Stimulated activated CD8-positive, alpha-beta memory T cell treated with anti-CD3 and anti-CD28 coated beads, Interleukin-12 subunit alpha, Interleukin-12 subunit beta, amount 100 ng/mL, for 1 hour (primary cell): ENCODE measurements around the gene ITGAE.
"Not testable (repeated sequence)": the region's sequence is repeated elsewhere in the genome, so short reads cannot be mapped to it uniquely, and the experiment has no call there.

ENCODE experiments used
- DNase-seq: peaks from one replicate; pipeline ENCODE4 v3.0.0-alpha.2; 2020; ENCODE audit warnings: low read depth

Gene ITGAE

DNA sequence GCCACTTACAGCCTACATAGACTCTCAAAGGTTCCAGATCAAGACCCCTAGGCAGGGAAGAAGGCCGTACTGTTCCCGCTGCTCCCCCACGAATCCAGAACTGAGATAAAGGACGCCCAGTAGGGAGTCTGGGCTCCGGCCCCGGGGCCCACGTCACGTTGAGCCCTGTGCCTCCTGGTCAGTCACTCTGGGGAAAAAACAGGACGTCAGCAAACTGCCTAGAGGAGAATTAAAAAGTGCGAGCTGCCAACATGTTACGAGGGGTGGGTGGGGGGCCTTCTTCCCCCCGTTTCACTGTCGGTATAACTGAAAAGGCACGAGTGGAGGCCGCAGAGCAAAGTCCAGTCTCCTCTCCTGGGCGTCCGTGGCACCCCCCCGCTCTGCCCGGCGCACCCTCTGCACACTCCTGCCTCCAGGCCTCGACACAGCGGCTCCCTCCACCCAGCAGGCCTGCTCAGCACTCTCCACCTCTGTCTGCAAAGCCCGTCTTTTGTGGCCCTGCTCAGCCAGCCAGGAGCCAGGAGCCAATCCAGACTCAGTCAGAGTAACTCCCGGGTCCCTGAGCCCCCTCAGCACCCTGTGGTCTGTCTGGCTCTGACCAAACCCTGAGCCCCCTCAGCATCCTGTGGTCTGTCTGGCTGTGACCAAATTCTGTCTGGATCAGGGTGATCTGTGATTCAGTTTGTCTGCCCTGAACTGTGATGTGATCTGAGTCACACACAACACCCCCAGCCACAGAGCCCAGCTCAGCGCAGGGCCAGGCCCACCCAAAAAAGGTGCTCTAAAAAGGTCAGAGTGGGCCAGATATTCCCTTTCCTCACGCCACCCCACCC lies 6.2 kb downstream of the ITGAE start:
- peak; percentile 40 for DNase-seq

GRCh38 chr17:3794152-3794551 lies 6.8 kb downstream of the ITGAE start:
- not testable (repeated sequence) for DNase-seq

DNA sequence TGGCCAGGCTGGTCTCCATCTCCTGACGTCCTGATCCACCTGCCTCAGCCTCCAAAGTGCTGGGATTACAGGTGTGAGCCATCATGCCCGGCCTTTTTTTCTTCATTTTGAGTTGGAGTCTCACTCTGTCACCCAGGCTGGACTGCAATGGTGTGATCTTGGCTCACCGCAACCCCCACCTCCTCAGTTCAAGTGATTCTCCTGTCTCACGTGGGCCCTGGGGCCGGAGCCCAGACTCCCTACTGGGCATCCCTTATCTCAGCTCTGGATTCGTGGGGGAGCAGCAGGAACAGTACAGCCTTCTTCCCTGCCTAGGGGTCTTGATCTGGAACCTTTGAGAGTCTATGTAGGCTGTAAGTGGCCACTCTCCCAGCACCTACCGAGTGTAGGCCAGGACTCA lies 7.7 kb downstream of the ITGAE start:
- not testable (repeated sequence) for DNase-seq

DNA sequence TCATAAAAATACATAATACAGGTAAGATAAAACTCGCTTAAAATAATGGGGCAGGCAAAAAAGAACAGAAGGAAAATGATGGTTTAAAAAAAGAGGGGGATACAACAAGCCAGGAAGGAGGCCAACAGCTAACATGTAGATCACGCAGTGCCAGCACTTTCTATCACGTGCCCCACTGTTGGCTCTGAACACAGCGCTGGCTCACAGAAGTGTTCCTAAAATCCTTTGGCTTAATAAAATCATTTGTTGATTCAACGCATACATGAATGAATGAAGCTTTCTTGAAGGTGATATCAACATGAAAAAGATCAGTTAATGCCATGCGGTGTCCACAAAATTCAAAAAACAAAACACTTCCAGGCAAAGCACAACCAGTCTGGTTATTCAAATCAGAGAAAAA lies 8.5 kb downstream of the ITGAE start:
- no peak for DNase-seq

GRCh38 chr17:3788200-3788599 lies 12.8 kb downstream of the ITGAE start:
- no peak for DNase-seq

GRCh38 chr17:3785323-3785722 lies 15.7 kb downstream of the ITGAE start:
- DNase-seq: not testable (repeated sequence)

DNA sequence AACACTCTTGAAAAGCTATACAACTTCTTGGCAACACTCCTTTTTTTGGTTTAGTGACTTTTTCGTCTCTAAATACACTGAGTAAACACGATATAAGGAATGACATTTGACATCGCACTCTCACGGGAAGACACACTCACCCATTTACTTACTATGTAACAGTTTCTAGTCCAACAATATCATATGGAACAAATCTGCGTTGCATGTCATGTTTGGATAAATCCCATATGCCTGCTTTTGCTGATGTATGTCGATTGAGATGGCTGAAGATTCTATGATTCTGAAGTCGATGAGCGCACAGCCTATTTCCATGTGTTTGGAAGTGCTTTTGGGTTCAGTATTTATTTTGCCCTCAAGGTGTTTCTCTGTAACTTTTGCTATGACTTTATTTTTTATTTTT lies 18.2 kb downstream of the ITGAE start:
- DNase-seq: no peak

DNA sequence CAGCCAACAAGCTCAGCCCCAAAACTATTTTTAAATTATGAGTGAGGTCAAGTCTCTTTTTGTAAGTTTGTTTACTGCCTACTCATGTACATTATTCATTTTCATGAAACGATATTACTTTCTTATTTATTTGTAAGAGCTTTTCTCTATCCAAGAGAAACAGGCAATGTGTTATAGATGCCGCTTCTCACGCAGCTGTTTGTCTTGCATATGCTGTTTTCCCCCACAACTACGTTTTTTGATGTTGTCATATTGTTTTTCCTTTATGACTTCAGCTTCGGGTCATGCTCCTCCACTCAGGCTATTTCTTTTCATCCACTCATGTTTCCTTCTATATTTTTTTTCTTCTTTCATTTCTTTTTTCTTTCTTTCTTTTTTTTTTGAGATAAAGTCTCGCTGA lies 20.0 kb downstream of the ITGAE start:
- no peak for DNase-seq

DNA sequence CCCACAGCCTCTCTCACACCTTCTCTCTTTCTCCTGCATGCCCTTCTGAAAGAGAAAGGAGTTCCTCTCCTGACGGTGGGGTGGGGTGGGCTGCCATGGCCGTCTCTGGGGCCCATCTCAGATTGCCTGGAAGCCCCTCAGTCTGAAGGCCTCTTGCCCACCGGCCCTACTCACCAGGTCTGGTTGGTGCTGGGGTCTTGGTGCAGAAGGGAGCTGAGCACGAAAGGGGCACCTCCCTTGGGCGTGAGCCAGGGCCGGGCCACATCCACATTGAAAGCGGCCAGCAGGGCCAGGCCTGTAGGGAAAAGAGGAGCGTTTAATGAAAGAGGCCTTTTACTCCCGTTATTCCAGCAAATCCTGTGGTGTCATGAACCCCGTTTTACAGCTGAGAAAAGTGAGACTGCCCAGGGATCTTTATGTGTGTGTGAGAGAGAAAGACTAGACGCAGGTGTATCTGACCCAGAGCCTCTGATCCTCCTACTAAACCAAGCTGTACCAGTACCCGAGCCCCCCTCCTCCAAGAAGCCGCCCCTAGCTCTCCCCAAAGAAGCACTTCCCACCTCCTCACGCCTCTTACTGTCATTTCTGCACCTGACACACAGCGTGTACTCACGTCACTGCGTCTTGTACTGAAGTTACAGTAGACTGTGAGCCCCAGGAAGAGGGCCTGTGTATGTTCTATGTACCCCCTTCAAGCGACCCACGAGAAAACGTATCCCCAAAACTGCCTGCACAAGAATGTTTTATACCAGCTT lies 23.4 kb downstream of the ITGAE start:
- no peak for DNase-seq

DNA sequence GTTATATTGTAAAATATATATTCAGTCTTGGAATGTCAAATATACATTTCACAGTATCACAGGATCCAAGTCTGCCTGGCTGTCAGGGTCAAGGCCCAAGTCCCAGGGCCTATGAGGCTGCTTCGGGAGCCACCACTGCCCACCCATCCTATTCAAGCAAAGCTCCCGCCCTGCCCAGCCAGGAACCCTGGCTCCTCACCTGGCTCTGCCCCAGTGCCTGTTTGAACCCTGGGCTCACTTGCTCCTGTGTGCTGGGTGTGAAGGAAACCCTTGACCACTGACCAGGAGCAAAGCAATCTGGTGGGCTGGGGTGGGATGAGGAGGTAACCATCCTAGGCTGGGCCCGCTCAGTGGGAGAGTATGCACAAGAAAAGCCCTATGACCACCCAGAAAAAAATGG lies 27.0 kb downstream of the ITGAE start:
- no peak for DNase-seq

DNA sequence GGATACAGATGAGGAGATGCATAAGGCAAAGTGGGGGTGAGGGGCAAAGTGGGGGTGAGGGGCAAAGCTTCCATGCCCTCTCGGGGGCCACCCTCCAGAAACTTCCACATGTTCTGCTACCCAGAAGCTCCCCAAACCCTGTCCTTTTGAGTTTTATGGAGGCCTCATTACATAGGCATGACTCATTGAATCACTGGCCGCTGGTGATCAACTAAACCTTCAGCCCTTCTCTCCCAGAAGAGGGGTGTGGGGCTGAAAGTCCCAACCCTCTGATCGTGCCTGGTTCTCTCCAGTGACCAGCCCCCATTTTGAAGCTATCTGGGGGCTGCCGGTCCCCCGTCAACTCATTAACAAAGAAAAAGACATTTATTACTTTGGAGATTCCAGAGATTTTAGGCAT lies 27.5 kb downstream of the ITGAE start:
- no peak for DNase-seq

- DNase-seq: no peak
Observed at GRCh38 chr17:3772764-3773163, 28.2 kb downstream of the ITGAE start.

DNA sequence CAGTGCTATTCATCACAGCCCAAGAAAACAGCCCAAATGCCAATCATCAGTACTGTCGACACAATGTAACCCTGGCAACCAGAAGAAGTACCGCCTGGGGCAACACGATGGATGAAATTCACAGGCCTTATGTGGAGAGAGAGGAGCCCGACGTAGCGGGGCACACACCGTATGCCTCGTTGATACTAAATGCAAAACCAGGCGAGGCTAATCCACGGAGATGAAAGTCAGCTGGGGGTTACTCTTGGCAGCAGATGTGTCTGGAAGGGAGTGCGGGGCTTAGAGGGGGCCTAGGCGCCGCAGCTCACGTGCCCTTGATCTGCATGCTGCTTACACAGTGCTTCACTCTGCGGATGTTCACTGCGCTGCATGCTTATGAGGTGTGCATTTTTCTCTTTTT lies 29.8 kb downstream of the ITGAE start:
- no peak for DNase-seq

DNA sequence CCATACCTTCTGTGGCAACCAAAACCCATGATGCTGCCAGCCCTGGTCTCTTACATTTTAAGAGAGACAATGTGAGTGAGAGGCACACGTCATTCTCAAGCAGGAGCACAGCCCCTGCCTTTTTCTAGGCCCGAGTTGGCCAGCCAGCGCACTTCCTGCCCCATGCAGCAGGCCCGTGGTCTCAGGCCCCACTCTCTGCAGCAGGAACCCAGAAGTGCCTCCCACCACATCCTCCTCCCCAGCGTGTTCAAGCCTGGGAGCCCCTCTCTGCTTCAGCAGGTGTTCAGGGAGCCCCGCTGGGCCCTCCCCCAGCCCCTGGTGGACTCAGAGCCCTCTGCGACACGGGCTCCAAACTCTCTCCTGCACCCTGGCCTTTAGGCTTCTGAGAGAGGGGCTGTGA lies 30.5 kb downstream of the ITGAE start:
- no peak for DNase-seq

GRCh38 chr17:3768769-3769168 lies 32.2 kb downstream of the ITGAE start:
- DNase-seq: no peak

DNA sequence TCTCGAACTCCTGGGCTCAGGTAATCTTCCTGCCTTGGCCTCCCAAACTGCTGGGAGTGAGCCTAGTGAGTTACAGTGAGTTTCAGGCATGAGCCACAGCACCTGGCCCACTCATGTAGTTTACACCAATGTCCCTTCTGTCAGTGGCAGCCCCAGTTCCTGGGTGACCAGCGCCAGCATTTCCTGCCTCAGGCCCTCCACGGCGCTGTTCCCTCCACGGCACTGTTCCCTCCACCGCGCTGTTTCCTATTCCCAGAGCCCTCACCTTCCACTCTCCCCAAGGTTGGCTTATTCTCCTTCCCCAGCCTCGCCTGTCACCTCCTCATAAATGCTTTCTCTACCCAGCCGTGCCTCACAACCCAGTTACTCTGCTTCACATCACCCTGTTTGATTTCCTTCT lies 32.6 kb downstream of the ITGAE start:
- no peak for DNase-seq

- DNase-seq: no peak
Observed at GRCh38 chr17:3766779-3767178, 34.2 kb downstream of the ITGAE start.

DNA sequence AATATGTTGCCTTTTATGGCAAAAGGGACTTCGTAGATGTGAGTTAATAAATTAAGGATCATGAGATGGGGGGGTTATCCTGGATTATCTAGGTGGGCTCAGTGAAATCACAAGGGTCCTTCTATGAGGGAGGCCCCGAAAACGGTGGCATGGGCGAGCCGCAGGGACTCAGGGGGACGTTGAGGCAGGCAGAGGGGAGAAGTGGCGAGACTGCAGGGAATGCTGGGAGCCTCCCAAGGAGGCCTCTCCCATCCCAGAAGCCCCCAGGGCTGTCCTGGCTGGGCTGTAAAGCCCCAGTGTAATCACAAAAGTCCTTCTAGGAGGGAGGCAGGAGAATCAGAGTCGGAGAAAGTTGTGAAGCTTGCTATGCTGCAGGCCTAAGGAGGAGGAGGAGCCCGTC lies 35.0 kb downstream of the ITGAE start:
- no peak for DNase-seq

DNA sequence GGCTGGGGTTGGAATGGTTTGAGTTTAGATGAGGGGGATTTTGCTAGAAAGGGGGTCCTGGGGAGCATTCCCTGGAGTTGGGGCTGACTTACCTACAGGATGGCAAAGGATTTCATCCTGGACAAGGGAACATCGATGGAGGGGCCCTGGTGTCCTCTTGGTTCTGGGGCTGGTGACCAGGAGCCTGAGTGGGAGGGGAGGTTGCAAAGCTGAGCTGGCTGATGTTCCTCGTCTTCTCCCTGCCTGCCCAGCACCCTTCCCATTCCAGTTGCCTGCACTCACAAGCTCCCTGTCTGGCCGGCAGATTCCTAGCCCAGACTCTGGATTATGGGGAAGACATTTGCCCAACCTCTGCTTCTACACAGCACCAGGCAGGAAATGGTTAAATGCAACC lies 37.2 kb downstream of the ITGAE start:
- no peak for DNase-seq

GRCh38 chr17:3762922-3763776 lies 37.8 kb downstream of the ITGAE start:
- no peak for DNase-seq

- DNase-seq: no peak
Observed at GRCh38 chr17:3761918-3762380, 39.0 kb downstream of the ITGAE start.
